ENCODE results near the gene FBXO45.
"Not testable (repeated sequence)": the region's sequence is repeated elsewhere in the genome, so short reads cannot be mapped to it uniquely, and the experiment has no call there.

- TF ChIP-seq CREB1 (IDR thresholded peaks at IDR 0.05); CREB1 (CRISPR knock-in tag; IDR thresholded peaks at IDR 0.05); RFXAP (CRISPR knock-in tag; IDR thresholded peaks at IDR 0.05; ENCODE audit: borderline replicate concordance); ZNF75D (CRISPR knock-in tag; IDR thresholded peaks at IDR 0.05; ENCODE audit: borderline replicate concordance); HNRNPL (IDR thresholded peaks at IDR 0.05; ENCODE audit: low read depth, low read length); NFYB (CRISPR knock-in tag; IDR thresholded peaks at IDR 0.05); ZFP41 (CRISPR knock-in tag; IDR thresholded peaks at IDR 0.05; ENCODE audit: borderline replicate concordance); YY1 (IDR thresholded peaks at IDR 0.05; ENCODE audit: insufficient read depth, insufficient replicate concordance, low read depth, low read length); GABPA (IDR thresholded peaks at IDR 0.05; ENCODE audit: low read depth, low read length); GABPA (CRISPR knock-in tag; IDR thresholded peaks at IDR 0.05; ENCODE audit: low read depth); CTCF (CRISPR knock-in tag; IDR thresholded peaks at IDR 0.05); EZH2 (conservative IDR thresholded peaks at IDR 0.05; ENCODE audit: low read depth, low read length); SNAPC2 (CRISPR knock-in tag; IDR thresholded peaks at IDR 0.05); KLF15 (CRISPR knock-in tag; IDR thresholded peaks at IDR 0.05; ENCODE audit: borderline replicate concordance); POLR2AphosphoS5 (IDR thresholded peaks at IDR 0.05; ENCODE audit: low read depth, low read length); ZBTB43 (CRISPR knock-in tag; conservative IDR thresholded peaks at IDR 0.05): not testable (repeated sequence)
Observed at GRCh38 chr3:196637941-196638340, 69.5 kb downstream of the FBXO45 start.
